ENCODE measurements around the gene REPS1. TPM values are rescaled to one million over a fixed set of nuclear protein-coding genes. Genes with fewer than 3 reads are reported as not detected.

Gene REPS1
- polyA plus RNA-seq, 1 donor from 2014 or later = 22.0 TPM

Other genes with a start within 250 kb of the REPS1 start
- 39.5 TPM for gene CCDC28A, start 214.5 kb downstream of the REPS1 start, polyA plus RNA-seq
- gene ECT2L, start 192.2 kb downstream of the REPS1 start, polyA plus RNA-seq = 0.23 TPM
- 62.0 TPM for gene ABRACL, start 40.5 kb upstream of the REPS1 start, polyA plus RNA-seq
- gene HECA, start 146.8 kb upstream of the REPS1 start, polyA plus RNA-seq = 5.1 TPM